K562 treated with DMSO at 1 percent for 24 hours (cell line): Measurements from ENCODE around the gene STEAP2. TPM values are rescaled to one million over a fixed set of nuclear protein-coding genes. Genes with fewer than 3 reads are reported as not detected.

Experiments used
- total RNA-seq: library from RNA; unstranded; fragments of 300-600 nt; gene quantifications from 2 replicates; pipeline ENCODE4 v1.2.3, GENCODE V29; 2022; ENCODE audit warnings: low read depth; ENCODE audit not compliant: insufficient read depth

STEAP2 gene
- total RNA-seq, result not detected in 2 replicates

GRCh38 chr7:90211391-90212148, at the start of gene STEAP2:
Gene STEAP2 (plus strand): TSS chr7:90211740. CDS start chr7:90225083, 13,343 bp downstream.

GRCh38 chr7:90244909-90245851, 33.6 kb downstream of the STEAP2 start, which contains the start of gene CFAP69:
Gene CFAP69 (plus strand): TSS chr7:90245174. CDS start chr7:90245425, 251 bp downstream.

Other genes with a start within 250 kb of the STEAP2 start
- gene STEAP1, start 57.3 kb upstream of the STEAP2 start, total RNA-seq, result 0.93 and 0.97 TPM in 2 replicates
- 0.32 and 2.0 TPM in 2 replicates for gene CFAP69, start 33.4 kb downstream of the STEAP2 start, total RNA-seq
- gene FAM237B, start 109.6 kb downstream of the STEAP2 start, total RNA-seq, result not detected in 2 replicates
- gene GTPBP10, start 135.0 kb downstream of the STEAP2 start, total RNA-seq, result 6.5 and 12.9 TPM in 2 replicates
- gene CLDN12, start 191.7 kb downstream of the STEAP2 start, total RNA-seq, result 11.0 and 11.4 TPM in 2 replicates